Endodermal cell (in vitro differentiated cells): ENCODE data around the gene PDXP. TPM values are rescaled to one million over a fixed set of nuclear protein-coding genes. Genes with fewer than 3 reads are reported as not detected.

ENCODE experiments used
- DNase-seq: peaks from one replicate; pipeline ENCODE4 v3.0.0-alpha.2; 2017
- H3K27ac ChIP-seq: 2 replicates; pipeline ENCODE4 v1.5.1; 2013; ENCODE audit warnings: mild to moderate bottlenecking, low read depth, low read length, moderate library complexity
- H3K27me3 ChIP-seq: 2 replicates; pipeline ENCODE4 v1.6.1; 2013; ENCODE audit warnings: mild to moderate bottlenecking, low read length, moderate library complexity; ENCODE audit not compliant: insufficient read depth, control insufficient read depth, poor library complexity, severe bottlenecking
- H3K36me3 ChIP-seq: 2 replicates; pipeline ENCODE4 v1.7.0; 2013; ENCODE audit warnings: mild to moderate bottlenecking, low read length, moderate library complexity; ENCODE audit not compliant: control insufficient read depth, insufficient read depth
- H3K4me1 ChIP-seq: one replicate; pipeline ENCODE4 v1.7.0; 2013; ENCODE audit warnings: low read length; ENCODE audit not compliant: control insufficient read depth, insufficient read depth
- H3K4me3 ChIP-seq: 2 replicates; pipeline ENCODE4 v1.5.1; 2013; ENCODE audit warnings: mild to moderate bottlenecking, low read length, moderate library complexity
- H3K9ac ChIP-seq: 2 replicates; pipeline ENCODE4 v1.6.1; 2013; ENCODE audit warnings: mild to moderate bottlenecking, low read length, moderate library complexity; ENCODE audit not compliant: poor library complexity, severe bottlenecking; ENCODE audit errors: extremely low read depth
- H3K9me3 ChIP-seq: 2 replicates; pipeline ENCODE4 v1.6.1; 2013; ENCODE audit warnings: mild to moderate bottlenecking, low read length, moderate library complexity; ENCODE audit not compliant: control insufficient read depth
- H3K27ac Mint-ChIP-seq: 2 replicates; pipeline ENCODE4 v1.8.0; 2020; ENCODE audit warnings: mixed read lengths
- H3K27me3 Mint-ChIP-seq: 2 replicates; pipeline ENCODE4 v1.8.0; 2021; ENCODE audit warnings: mild to moderate bottlenecking, mixed read lengths; ENCODE audit not compliant: insufficient read depth
- H3K36me3 Mint-ChIP-seq: 2 replicates; pipeline ENCODE4 v1.8.0; 2020; ENCODE audit warnings: low read depth, mixed read lengths
- H3K4me1 Mint-ChIP-seq: 2 replicates; pipeline ENCODE4 v1.8.0; 2020; ENCODE audit warnings: mixed read lengths
- H3K4me3 Mint-ChIP-seq: 2 replicates; pipeline ENCODE4 v1.8.0; 2020; ENCODE audit warnings: mild to moderate bottlenecking, moderate library complexity, mixed read lengths
- H3K9me3 Mint-ChIP-seq: 2 replicates; pipeline ENCODE4 v1.8.0; 2020; ENCODE audit warnings: mild to moderate bottlenecking, mixed read lengths
- CTCF ChIP-seq: fragments of 200-600 bp; sonication (generic); conservative IDR thresholded peaks from 2 replicates; pipeline ENCODE4 v1.5.0; 2021; ENCODE audit warnings: antibody characterized with exemption, mild to moderate bottlenecking
- WGBS, 2 experiments: methylation state at CpG; one replicate each; pipeline versions ENCODE4 v1.1.5 to v1.1.7; 2013; ENCODE audit warnings: missing lambda C conversion rate in 2 of 2, mixed read lengths in 1 of 2; ENCODE audit not compliant: insufficient coverage in 1 of 2, insufficient read length in 1 of 2; 5-methylcytosine and 5-hydroxymethylcytosine counted together
- total RNA-seq, 2 donors: library from RNA; stranded (reverse); fragmentation: NEBNext Ultra II Directional in 1 of 2; extraction: Animal tissue kit (Norgen Biotek cat#: 25700) in 1 of 2; gene quantifications; 2 replicates in 1 of 2; 3 replicates in 1 of 2; pipeline ENCODE4 v1.2.1, GENCODE V29; 2021

PDXP gene
- total RNA-seq, 2 donors from 2014 or later: 23.5 to 29.3 TPM

GRCh38 chr22:37635157-37635556, 23.4 kb upstream of the PDXP start:
- H3K27me3 Mint-ChIP-seq: no peaks in the 10 kb centered on the region
- H3K27ac Mint-ChIP-seq: no peak overlapping the region
- H3K4me1 Mint-ChIP-seq: peaks cover 25% of the 10 kb centered on the region
- H3K36me3 Mint-ChIP-seq: no peaks in the 10 kb centered on the region
- no peak for TF ChIP-seq CTCF
- Histone ChIP-seq H3K9ac (no peak overlapping the region), H3K27ac (no peak overlapping the region), H3K36me3 (peaks cover 10% of the 10 kb centered on the region), H3K9me3 (no peaks in the 10 kb centered on the region), H3K4me3 (no peak overlapping the region), H3K4me1 (peaks cover 8% of the 10 kb centered on the region), H3K27me3 (no peaks in the 10 kb centered on the region)
- H3K4me3 Mint-ChIP-seq: no peak overlapping the region
- no peak for DNase-seq
- WGBS, 2 experiments: 94% methylated on average over 7 of the region's 7 CpGs
- H3K9me3 Mint-ChIP-seq: no peaks in the 10 kb centered on the region

DNA sequence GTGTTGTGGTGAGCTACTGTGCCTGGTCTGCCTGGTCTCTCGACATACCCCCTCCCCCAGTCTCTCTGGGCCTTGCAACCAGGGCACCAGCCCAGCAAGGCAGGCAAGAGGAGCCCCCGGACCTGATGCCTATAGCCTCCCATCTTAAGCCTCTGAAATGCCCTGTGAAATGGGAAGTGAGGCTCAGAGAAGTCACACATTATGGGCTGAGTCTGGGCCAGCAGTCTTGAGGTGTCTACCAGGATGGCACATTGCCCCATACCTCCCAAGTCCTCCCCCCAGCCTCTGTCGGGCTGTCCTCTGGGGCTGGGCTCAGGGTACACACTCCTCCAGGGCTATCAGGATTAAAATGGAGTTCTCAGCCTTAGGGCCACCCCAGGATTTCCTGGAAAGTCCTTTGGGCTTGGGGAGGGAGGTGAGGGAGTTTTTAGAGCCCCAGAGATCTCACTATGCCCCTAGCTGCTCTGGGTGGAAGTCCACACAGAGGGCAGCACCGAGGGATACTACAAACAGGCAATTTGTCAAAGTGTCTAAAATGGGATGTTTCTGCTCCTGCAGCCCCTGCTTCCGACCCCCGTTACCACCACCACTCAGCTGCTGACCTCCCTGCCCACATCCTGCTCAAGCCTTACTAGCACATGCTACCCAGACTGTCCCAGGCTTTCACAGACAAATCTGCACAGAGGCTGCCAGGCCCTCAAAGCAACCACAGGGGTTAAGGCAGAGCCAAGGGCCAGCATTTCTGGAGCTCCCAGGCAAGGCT, 22.2 kb upstream of the PDXP start:
- peak; percentile 61 for TF ChIP-seq CTCF
- Histone ChIP-seq H3K9me3 (no peaks in the 10 kb centered on the region), H3K4me1 (peaks cover 13% of the 10 kb centered on the region), H3K36me3 (peaks cover 10% of the 10 kb centered on the region), H3K27ac (peak overlapping the region; percentile 85), H3K4me3 (no peak overlapping the region), H3K9ac (no peak overlapping the region), H3K27me3 (no peaks in the 10 kb centered on the region)
- no peaks in the 10 kb centered on the region for H3K9me3 Mint-ChIP-seq
- no peaks in the 10 kb centered on the region for H3K27me3 Mint-ChIP-seq
- H3K36me3 Mint-ChIP-seq: no peaks in the 10 kb centered on the region
- no peak overlapping the region for H3K27ac Mint-ChIP-seq
- WGBS, 2 experiments: 40 to 78% methylated on average over 1 to 6 of the region's 6 CpGs
- no peak overlapping the region for H3K4me3 Mint-ChIP-seq
- H3K4me1 Mint-ChIP-seq: peaks cover 29% of the 10 kb centered on the region
- no peak for DNase-seq

GRCh38 chr22:37636949-37637273, 21.6 kb upstream of the PDXP start:
- no peak for TF ChIP-seq CTCF
- WGBS, 2 experiments: 49 to 69% methylated on average over 2 to 3 of the region's 3 CpGs
- Histone ChIP-seq H3K9me3 (no peaks in the 10 kb centered on the region), H3K36me3 (peaks cover 10% of the 10 kb centered on the region), H3K27me3 (no peaks in the 10 kb centered on the region), H3K4me1 (peaks cover 13% of the 10 kb centered on the region), H3K9ac (no peak overlapping the region), H3K4me3 (no peak overlapping the region), H3K27ac (peak overlapping the region; percentile 85)
- no peaks in the 10 kb centered on the region for H3K27me3 Mint-ChIP-seq
- no peak for DNase-seq
- H3K4me1 Mint-ChIP-seq: peaks cover 29% of the 10 kb centered on the region
- H3K4me3 Mint-ChIP-seq: no peak overlapping the region
- H3K36me3 Mint-ChIP-seq: no peaks in the 10 kb centered on the region
- H3K9me3 Mint-ChIP-seq: no peaks in the 10 kb centered on the region
- no peak overlapping the region for H3K27ac Mint-ChIP-seq
